GM18867 (cell line): ENCODE results near the gene APBB2.

ENCODE experiments used
- ATAC-seq: cut with Tn5 transposase; IDR thresholded peaks from one replicate; pipeline ENCODE4 v1.9.1; 2021; ENCODE audit warnings: mild to moderate bottlenecking, moderate library complexity; ENCODE audit not compliant: unreplicated experiment

APBB2 gene

GRCh38 chr4:41142376-41143310, 71.7 kb downstream of the APBB2 start:
- no peak for ATAC-seq

GRCh38 chr4:41141900-41142299, 72.4 kb downstream of the APBB2 start:
- ATAC-seq, result no peak

- ATAC-seq, result no peak
Measured at GRCh38 chr4:41140410-41140809, 73.9 kb downstream of the APBB2 start.

GRCh38 chr4:41137879-41138278, 76.5 kb downstream of the APBB2 start:
- ATAC-seq, result no peak

- ATAC-seq, result no peak
Measured at GRCh38 chr4:41136456-41136855, 77.9 kb downstream of the APBB2 start.

- no peak for ATAC-seq
Measured at GRCh38 chr4:41135801-41136200, 78.5 kb downstream of the APBB2 start.

- no peak for ATAC-seq
Measured at GRCh38 chr4:41134581-41134980, 79.8 kb downstream of the APBB2 start.

GRCh38 chr4:41133454-41134018, 80.8 kb downstream of the APBB2 start:
- ATAC-seq, result no peak

- no peak for ATAC-seq
Measured at GRCh38 chr4:41132055-41132683, 82.2 kb downstream of the APBB2 start.

- no peak for ATAC-seq
Measured at GRCh38 chr4:41129936-41130440, 84.4 kb downstream of the APBB2 start.

- ATAC-seq, result no peak
Measured at GRCh38 chr4:41129128-41129754, 85.1 kb downstream of the APBB2 start.

GRCh38 chr4:41125558-41126311, 88.6 kb downstream of the APBB2 start:
- no peak for ATAC-seq

- no peak for ATAC-seq
Measured at GRCh38 chr4:41124916-41125548, 89.3 kb downstream of the APBB2 start.

GRCh38 chr4:41122775-41123174, 91.6 kb downstream of the APBB2 start:
- ATAC-seq, result no peak

GRCh38 chr4:41122309-41122708, 92.0 kb downstream of the APBB2 start:
- ATAC-seq, result no peak

- no peak for ATAC-seq
Measured at GRCh38 chr4:41121906-41122305, 92.4 kb downstream of the APBB2 start.

- no peak for ATAC-seq
Measured at GRCh38 chr4:41120297-41121217, 93.8 kb downstream of the APBB2 start.

- no peak for ATAC-seq
Measured at GRCh38 chr4:41119867-41120295, 94.5 kb downstream of the APBB2 start.

GRCh38 chr4:41111791-41112190, 102.6 kb downstream of the APBB2 start:
- no peak for ATAC-seq
